K562 (cell line): ENCODE data around the gene MLH1. TPM values are rescaled to one million over a fixed set of nuclear protein-coding genes. Genes with fewer than 3 reads are reported as not detected.

Experiments used
- CXXC5 ChIP-seq: fragments of 250-450 bp; sonication (Bioruptor Pico); IDR thresholded peaks from 2 replicates; pipeline ENCODE4 v1.8.0; 2022; ENCODE audit warnings: inconsistent platforms, mild to moderate bottlenecking, moderate library complexity
- DNMT1 ChIP-seq: fragments of 450-650 bp; IDR thresholded peaks from 2 replicates; pipeline ENCODE4 v1.6.1; 2016; ENCODE audit warnings: antibody characterized with exemption, mild to moderate bottlenecking
- KAT7 ChIP-seq: sonication (generic); formaldehyde crosslinking; IDR thresholded peaks from 2 replicates; pipeline ENCODE4 v1.8.0; 2022; ENCODE audit warnings: missing genetic modification reagents, mild to moderate bottlenecking, borderline replicate concordance
- MGA ChIP-seq: fragments of 450-650 bp; IDR thresholded peaks from 2 replicates; pipeline ENCODE4 v1.6.1; 2016; ENCODE audit warnings: mild to moderate bottlenecking, moderate library complexity
- PCBP1 ChIP-seq: fragments of 200-400 bp; formaldehyde crosslinking; IDR thresholded peaks from 2 replicates; pipeline ENCODE4 v1.6.1; 2018; ENCODE audit warnings: mild to moderate bottlenecking, low read depth, low read length; ENCODE audit not compliant: poor library complexity, severe bottlenecking
- PHTF2 ChIP-seq: fragments of 250-450 bp; sonication (Bioruptor Pico); IDR thresholded peaks from 2 replicates; pipeline ENCODE4 v1.5.0; 2021; ENCODE audit warnings: mild to moderate bottlenecking
- SAP30 ChIP-seq: fragments of 200-600 bp; sonication (generic); IDR thresholded peaks from 2 replicates; pipeline ENCODE4 v1.6.1; 2012; ENCODE audit warnings: borderline replicate concordance, low read depth, mild to moderate bottlenecking, moderate library complexity, low read length, control low read depth, inconsistent platforms; ENCODE audit not compliant: insufficient read depth, poor library complexity, severe bottlenecking
- ZFP91 ChIP-seq: sonication (generic); formaldehyde crosslinking; IDR thresholded peaks from 2 replicates; pipeline ENCODE4 v1.8.0; 2022; ENCODE audit warnings: mild to moderate bottlenecking, missing genetic modification reagents
- ZNF133 ChIP-seq: fragments of 250-450 bp; sonication (Bioruptor Pico); IDR thresholded peaks from 2 replicates; pipeline ENCODE4 v1.4.0; 2020; ENCODE audit warnings: mild to moderate bottlenecking
- ZNF165 ChIP-seq: fragments of 250-450 bp; sonication (Bioruptor Pico); IDR thresholded peaks from 2 replicates; pipeline ENCODE4 v1.4.0; 2020; ENCODE audit warnings: borderline replicate concordance
- ZNF699 ChIP-seq: fragments of 250-450 bp; sonication (Bioruptor Pico); IDR thresholded peaks from 2 replicates; pipeline ENCODE4 v1.8.0; 2021; ENCODE audit warnings: mild to moderate bottlenecking, moderate library complexity; ENCODE audit not compliant: insufficient replicate concordance
- polyA plus RNA-seq, 8 experiments: library from polyadenylated mRNA; depleted of rRNA in 4 of 8; stranded (reverse) in 5 of 8; unstranded in 3 of 8; fragments of >200 nt; fragmentation: Nextera tagmentation in 2 of 8; fragmentation: Illumina TruSeq in 1 of 8; extraction: Ambion mirVana in 2 of 8; extraction: Trizol in 1 of 8; gene quantifications; 2 replicates each; pipeline versions ENCODE4 v1.2.1 to v1.2.3, GENCODE V29; 2011 to 2014; ENCODE audit warnings: inconsistent platforms in 1 of 8, missing spikeins in 1 of 8
- total RNA-seq, 7 experiments: library from RNA; depleted of rRNA in 6 of 7; stranded (reverse); fragments of >200 nt in 6 of 7; fragmentation: Illumina TruSeq in 2 of 7; extraction: Trizol in 2 of 7; gene quantifications; 2 replicates each; pipeline versions ENCODE4 v1.2.1 to v1.2.3, GENCODE V29; 2011 to 2021; ENCODE audit warnings: low replicate concordance in 1 of 7
- TF ChIP-seq, protein P1 (sequence below): fragments of 450-650 bp; formaldehyde crosslinking; IDR thresholded peaks from 2 replicates; pipeline ENCODE4 v1.4.0; 2022; ENCODE audit warnings: mild to moderate bottlenecking, moderate library complexity

The MLH1 gene
- total and polyA plus RNA-seq, 9 of the 15 experiments (the other 6 are each of a cell fraction or from before 2014, with no cell fraction given) = 76.4 to 155 (median 117) TPM

GRCh38 chr3:36993326-36994283, at the start of gene MLH1 (continued):
- TF ChIP-seq MGA (peak; percentile 90), DNMT1 (no peak), PCBP1 (no peak), CXXC5 (peak; percentile 93), ZNF165 (CRISPR knock-in tag) (peak; percentile 14; the same call in 1 of the 2 replicates), SAP30 (peak; percentile 96), KAT7 (no peak; the same call in 1 of the 2 replicates), ZNF133 (CRISPR knock-in tag) (no peak), PHTF2 (CRISPR knock-in tag) (no peak), ZNF699 (CRISPR knock-in tag) (no peak), ZFP91 (CRISPR knock-in tag) (no peak)
- TF ChIP-seq, protein P1, sequence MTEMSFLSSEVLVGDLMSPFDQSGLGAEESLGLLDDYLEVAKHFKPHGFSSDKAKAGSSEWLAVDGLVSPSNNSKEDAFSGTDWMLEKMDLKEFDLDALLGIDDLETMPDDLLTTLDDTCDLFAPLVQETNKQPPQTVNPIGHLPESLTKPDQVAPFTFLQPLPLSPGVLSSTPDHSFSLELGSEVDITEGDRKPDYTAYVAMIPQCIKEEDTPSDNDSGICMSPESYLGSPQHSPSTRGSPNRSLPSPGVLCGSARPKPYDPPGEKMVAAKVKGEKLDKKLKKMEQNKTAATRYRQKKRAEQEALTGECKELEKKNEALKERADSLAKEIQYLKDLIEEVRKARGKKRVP (CRISPR knock-in tag) = 0 out of 2 replicates have a peak, but pooled peaks have one; percentile 4
